ENCODE data around the gene WDR41.

WDR41 gene

DNA sequence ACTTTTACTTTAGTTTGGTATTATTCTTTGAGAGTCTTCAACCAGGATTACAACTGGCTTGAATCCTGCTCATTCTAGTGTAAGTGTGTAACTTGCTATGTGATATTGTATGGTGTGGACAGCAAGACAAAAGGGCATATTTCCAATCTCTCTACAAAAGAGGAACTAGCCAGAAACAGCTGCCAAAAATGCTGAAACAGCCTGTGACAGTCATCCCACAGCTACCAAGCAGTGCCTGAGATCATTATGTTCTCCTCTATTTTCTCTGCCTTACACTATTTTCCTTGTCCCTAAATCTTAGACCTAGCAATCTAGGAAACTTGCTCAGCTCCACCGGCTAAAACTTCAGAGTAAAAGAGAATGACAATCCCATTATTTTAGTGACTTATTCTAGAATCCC is 42.8 kb downstream of the WDR41 start:
- TF ChIP-seq, protein P1, sequence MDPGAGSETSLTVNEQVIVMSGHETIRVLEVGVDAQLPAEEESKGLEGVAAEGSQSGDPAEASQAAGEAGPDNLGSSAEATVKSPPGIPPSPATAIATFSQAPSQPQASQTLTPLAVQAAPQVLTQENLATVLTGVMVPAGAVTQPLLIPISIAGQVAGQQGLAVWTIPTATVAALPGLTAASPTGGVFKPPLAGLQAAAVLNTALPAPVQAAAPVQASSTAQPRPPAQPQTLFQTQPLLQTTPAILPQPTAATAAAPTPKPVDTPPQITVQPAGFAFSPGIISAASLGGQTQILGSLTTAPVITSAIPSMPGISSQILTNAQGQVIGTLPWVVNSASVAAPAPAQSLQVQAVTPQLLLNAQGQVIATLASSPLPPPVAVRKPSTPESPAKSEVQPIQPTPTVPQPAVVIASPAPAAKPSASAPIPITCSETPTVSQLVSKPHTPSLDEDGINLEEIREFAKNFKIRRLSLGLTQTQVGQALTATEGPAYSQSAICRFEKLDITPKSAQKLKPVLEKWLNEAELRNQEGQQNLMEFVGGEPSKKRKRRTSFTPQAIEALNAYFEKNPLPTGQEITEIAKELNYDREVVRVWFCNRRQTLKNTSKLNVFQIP (CRISPR knock-in tag; IDR thresholded peaks at IDR 0.05; ENCODE audit: borderline replicate concordance, low read depth), result no peak
- TF ChIP-seq TOX (CRISPR knock-in tag; IDR thresholded peaks at IDR 0.05; ENCODE audit: borderline replicate concordance) (no peak), PPARA (CRISPR knock-in tag; IDR thresholded peaks at IDR 0.05; ENCODE audit: borderline replicate concordance) (no peak), ESRRG (CRISPR knock-in tag; IDR thresholded peaks at IDR 0.05) (no peak), ISL1 (CRISPR knock-in tag; IDR thresholded peaks at IDR 0.05) (no peak), ARNTL (CRISPR knock-in tag; IDR thresholded peaks at IDR 0.05; ENCODE audit: borderline replicate concordance, low read depth) (no peak), SNAI2 (CRISPR knock-in tag; IDR thresholded peaks at IDR 0.05) (no peak), OSR1 (CRISPR knock-in tag; IDR thresholded peaks at IDR 0.05) (no peak), ZFP30 (CRISPR knock-in tag; IDR thresholded peaks at IDR 0.05) (no peak), CSDC2 (CRISPR knock-in tag; IDR thresholded peaks at IDR 0.05) (no peak)
- TF ChIP-seq, protein P2, sequence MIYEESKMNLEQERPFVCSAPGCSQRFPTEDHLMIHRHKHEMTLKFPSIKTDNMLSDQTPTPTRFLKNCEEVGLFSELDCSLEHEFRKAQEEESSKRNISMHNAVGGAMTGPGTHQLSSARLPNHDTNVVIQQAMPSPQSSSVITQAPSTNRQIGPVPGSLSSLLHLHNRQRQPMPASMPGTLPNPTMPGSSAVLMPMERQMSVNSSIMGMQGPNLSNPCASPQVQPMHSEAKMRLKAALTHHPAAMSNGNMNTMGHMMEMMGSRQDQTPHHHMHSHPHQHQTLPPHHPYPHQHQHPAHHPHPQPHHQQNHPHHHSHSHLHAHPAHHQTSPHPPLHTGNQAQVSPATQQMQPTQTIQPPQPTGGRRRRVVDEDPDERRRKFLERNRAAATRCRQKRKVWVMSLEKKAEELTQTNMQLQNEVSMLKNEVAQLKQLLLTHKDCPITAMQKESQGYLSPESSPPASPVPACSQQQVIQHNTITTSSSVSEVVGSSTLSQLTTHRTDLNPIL (CRISPR knock-in tag; IDR thresholded peaks at IDR 0.05; ENCODE audit: low read depth), result no peak
- TF ChIP-seq, protein P3, sequence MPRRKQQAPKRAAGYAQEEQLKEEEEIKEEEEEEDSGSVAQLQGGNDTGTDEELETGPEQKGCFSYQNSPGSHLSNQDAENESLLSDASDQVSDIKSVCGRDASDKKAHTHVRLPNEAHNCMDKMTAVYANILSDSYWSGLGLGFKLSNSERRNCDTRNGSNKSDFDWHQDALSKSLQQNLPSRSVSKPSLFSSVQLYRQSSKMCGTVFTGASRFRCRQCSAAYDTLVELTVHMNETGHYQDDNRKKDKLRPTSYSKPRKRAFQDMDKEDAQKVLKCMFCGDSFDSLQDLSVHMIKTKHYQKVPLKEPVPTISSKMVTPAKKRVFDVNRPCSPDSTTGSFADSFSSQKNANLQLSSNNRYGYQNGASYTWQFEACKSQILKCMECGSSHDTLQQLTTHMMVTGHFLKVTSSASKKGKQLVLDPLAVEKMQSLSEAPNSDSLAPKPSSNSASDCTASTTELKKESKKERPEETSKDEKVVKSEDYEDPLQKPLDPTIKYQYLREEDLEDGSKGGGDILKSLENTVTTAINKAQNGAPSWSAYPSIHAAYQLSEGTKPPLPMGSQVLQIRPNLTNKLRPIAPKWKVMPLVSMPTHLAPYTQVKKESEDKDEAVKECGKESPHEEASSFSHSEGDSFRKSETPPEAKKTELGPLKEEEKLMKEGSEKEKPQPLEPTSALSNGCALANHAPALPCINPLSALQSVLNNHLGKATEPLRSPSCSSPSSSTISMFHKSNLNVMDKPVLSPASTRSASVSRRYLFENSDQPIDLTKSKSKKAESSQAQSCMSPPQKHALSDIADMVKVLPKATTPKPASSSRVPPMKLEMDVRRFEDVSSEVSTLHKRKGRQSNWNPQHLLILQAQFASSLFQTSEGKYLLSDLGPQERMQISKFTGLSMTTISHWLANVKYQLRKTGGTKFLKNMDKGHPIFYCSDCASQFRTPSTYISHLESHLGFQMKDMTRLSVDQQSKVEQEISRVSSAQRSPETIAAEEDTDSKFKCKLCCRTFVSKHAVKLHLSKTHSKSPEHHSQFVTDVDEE (CRISPR knock-in tag; IDR thresholded peaks at IDR 0.05), result no peak
- ATAC-seq, result no peak

DNA sequence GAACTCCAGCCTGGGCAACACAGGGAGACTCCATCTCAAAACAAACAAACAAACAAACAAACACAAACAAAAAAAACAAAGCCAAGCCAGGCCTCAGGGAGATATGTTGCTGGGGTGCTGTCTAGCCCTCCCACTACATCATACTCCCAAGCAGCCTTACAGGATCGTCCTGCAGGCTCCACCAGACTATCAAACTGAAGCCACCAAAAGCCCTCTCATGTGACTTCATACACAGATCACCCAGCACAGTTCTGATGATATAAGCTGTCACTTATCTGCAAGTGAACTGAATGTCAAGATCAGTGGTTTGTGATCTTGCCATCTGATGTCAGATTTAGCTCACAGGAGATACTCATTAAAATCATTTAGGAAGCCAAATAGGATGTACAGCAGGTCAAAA is 43.3 kb downstream of the WDR41 start:
- no peak for TF ChIP-seq CSDC2 (CRISPR knock-in tag; IDR thresholded peaks at IDR 0.05)
- no peak for TF ChIP-seq ZFP3 (CRISPR knock-in tag; IDR thresholded peaks at IDR 0.05)
- TF ChIP-seq, protein P4, sequence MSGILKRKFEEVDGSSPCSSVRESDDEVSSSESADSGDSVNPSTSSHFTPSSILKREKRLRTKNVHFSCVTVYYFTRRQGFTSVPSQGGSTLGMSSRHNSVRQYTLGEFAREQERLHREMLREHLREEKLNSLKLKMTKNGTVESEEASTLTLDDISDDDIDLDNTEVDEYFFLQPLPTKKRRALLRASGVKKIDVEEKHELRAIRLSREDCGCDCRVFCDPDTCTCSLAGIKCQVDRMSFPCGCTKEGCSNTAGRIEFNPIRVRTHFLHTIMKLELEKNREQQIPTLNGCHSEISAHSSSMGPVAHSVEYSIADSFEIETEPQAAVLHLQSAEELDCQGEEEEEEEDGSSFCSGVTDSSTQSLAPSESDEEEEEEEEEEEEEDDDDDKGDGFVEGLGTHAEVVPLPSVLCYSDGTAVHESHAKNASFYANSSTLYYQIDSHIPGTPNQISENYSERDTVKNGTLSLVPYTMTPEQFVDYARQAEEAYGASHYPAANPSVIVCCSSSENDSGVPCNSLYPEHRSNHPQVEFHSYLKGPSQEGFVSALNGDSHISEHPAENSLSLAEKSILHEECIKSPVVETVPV (CRISPR knock-in tag; IDR thresholded peaks at IDR 0.05), result no peak
- TF ChIP-seq ZNF565 (CRISPR knock-in tag; conservative IDR thresholded peaks at IDR 0.05; ENCODE audit: low read depth), result no peak
- no peak for TF ChIP-seq ZC3H10 (CRISPR knock-in tag; IDR thresholded peaks at IDR 0.05)
- TF ChIP-seq ARNTL (CRISPR knock-in tag; IDR thresholded peaks at IDR 0.05; ENCODE audit: borderline replicate concordance, low read depth), result no peak
- TF ChIP-seq OSR1 (CRISPR knock-in tag; IDR thresholded peaks at IDR 0.05), result no peak
- no peak for TF ChIP-seq RARB (CRISPR knock-in tag; IDR thresholded peaks at IDR 0.05)
- TF ChIP-seq, protein P1 (CRISPR knock-in tag; IDR thresholded peaks at IDR 0.05; ENCODE audit: borderline replicate concordance, low read depth), result no peak
- no peak for TF ChIP-seq TCF4 (CRISPR knock-in tag; IDR thresholded peaks at IDR 0.05; ENCODE audit: borderline replicate concordance)
- no peak for TF ChIP-seq BACH2 (CRISPR knock-in tag; IDR thresholded peaks at IDR 0.05; ENCODE audit: borderline replicate concordance)
- TF ChIP-seq, protein P3 (CRISPR knock-in tag; IDR thresholded peaks at IDR 0.05), result no peak
- no peak for TF ChIP-seq ZNF8 (CRISPR knock-in tag; IDR thresholded peaks at IDR 0.05)
- no peak for TF ChIP-seq ISL1 (CRISPR knock-in tag; IDR thresholded peaks at IDR 0.05)
- ATAC-seq, result no peak

All from SK-N-SH treated with all-trans-retinoic acid at 6 μM for 48 hours (cell line).